Activated CD4-positive, alpha-beta T cell treated with anti-CD3 and anti-CD28 coated beads for 36 hours (primary cell): ENCODE measurements around the gene LIPG. TPM values are rescaled to one million over a fixed set of nuclear protein-coding genes. Genes with fewer than 3 reads are reported as not detected.
"Not testable (repeated sequence)": the region's sequence is repeated elsewhere in the genome, so short reads cannot be mapped to it uniquely, and the experiment has no call there.

ENCODE experiments used
- ATAC-seq: fragments of 200-7000 bp; cut with Tn5 transposase; one replicate; pipeline ENCODE4 v1.10.0; 2021; ENCODE audit warnings: mild to moderate bottlenecking, moderate library complexity
- CTCF ChIA-PET: fragments of 350-600 bp; sonication (Branson Sonifier 250); formaldehyde crosslinking; loops from one replicate; lab custom pipeline; 2021; ENCODE audit warnings: antibody characterized with exemption; lab: Charles Lee
- POLR2A ChIA-PET: fragments of 350-600 bp; sonication (Branson Sonifier 250); formaldehyde crosslinking; loops from one replicate; lab custom pipeline; 2021; ENCODE audit warnings: antibody characterized with exemption, inconsistent platforms; lab: Charles Lee
- DNase-seq: peaks from one replicate; pipeline ENCODE4 v3.0.0-alpha.2; 2020
- H3K27ac Mint-ChIP-seq: one replicate; pipeline ENCODE4 v1.8.0; 2021; ENCODE audit warnings: mixed read lengths
- H3K27me3 Mint-ChIP-seq: one replicate; pipeline ENCODE4 v1.8.0; 2021; ENCODE audit warnings: mixed read lengths
- H3K36me3 Mint-ChIP-seq: one replicate; pipeline ENCODE4 v1.8.0; 2021; ENCODE audit warnings: low read depth, mixed read lengths
- H3K4me1 Mint-ChIP-seq: one replicate; pipeline ENCODE4 v1.8.0; 2021; ENCODE audit warnings: mixed read lengths
- H3K4me3 Mint-ChIP-seq: one replicate; pipeline ENCODE4 v1.8.0; 2021; ENCODE audit warnings: mild to moderate bottlenecking, moderate library complexity, mixed read lengths
- H3K9me3 Mint-ChIP-seq: one replicate; pipeline ENCODE4 v1.8.0; 2021; ENCODE audit warnings: low read depth, mixed read lengths
- intact Hi-C, 2 experiments: fragments of 100-400 bp; cut with DNase I in 1 of 2; cut with micrococcal nuclease in 1 of 2; formaldehyde crosslinking; loops; one replicate each; pipeline versions ENCODE4 v1.14.2 to v1.15.1; 2022 to 2024; cut with DNase I, micrococcal nuclease
- total RNA-seq, 2 experiments: library from RNA; stranded (reverse); gene quantifications; one replicate each; pipeline ENCODE4 v1.2.3, GENCODE V29; 2021

LIPG gene
- total RNA-seq, result under 1 TPM; 0.71 to 0.79 TPM

- intact Hi-C loops, result loop anchor here (2.0 to 5.0 kb wide), 3 partner anchors 251 to 726 kb away; partner anchors contain the start of genes ACAA2 (in 1 of the 2) and CXXC1 (in 1 of the 2)
- no peaks in the 10 kb centered on the region for H3K36me3 Mint-ChIP-seq
- POLR2A ChIA-PET, result interaction anchor here (0.7 kb wide), 1 partner anchor 813 kb away, joined by 3 read pairs; no protein-coding TSS in a partner anchor
- peak within 1 kb of the TSS; percentile 49 for H3K27ac Mint-ChIP-seq
- H3K27me3 Mint-ChIP-seq, result peaks cover 59% of the 10 kb centered on the region
- DNase-seq (peak; percentile 79), ATAC-seq (peak; percentile 86)
- H3K9me3 Mint-ChIP-seq, result no peaks in the 10 kb centered on the region
- peaks cover 32% of the 10 kb centered on the region for H3K4me1 Mint-ChIP-seq
- CTCF ChIA-PET, result interaction anchor here (0.6 to 1.9 kb wide), 9 partner anchors 10 to 298 kb away, joined by 3 to 5 read pairs (median 3); no protein-coding TSS in a partner anchor
- H3K4me3 Mint-ChIP-seq, result peak within 1 kb of the TSS; percentile 63
Measured at GRCh38 chr18:49561289-49562193, at the start of gene LIPG. LIPG (plus strand) TSS chr18:49562057; CDS start chr18:49562309, 252 bp downstream.

DNA sequence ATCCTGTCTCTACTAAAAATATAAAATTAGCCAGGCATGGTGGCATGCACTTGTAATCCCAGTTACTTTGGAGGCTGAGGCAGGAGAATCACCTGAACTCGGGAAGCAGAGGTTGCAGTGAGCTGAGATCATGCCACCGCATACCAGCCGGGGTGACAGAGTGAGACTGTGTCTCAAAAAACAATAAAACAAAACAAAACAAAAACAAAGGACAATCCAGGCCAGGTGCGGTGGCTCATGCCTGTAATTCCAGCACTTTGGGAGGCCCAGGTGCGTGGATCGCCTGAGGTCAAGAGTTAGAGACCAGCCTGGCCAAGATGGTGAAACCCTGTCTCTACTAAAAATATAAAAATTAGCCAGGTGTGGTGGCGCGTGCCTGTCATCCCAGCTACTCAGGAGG, 49.0 kb upstream of the LIPG start:
- H3K27me3 Mint-ChIP-seq, DNase-seq, H3K36me3 Mint-ChIP-seq, H3K9me3 Mint-ChIP-seq, H3K4me1 Mint-ChIP-seq, POLR2A ChIA-PET, ATAC-seq, H3K4me3 Mint-ChIP-seq, H3K27ac Mint-ChIP-seq: not testable (repeated sequence)
- intact Hi-C loops, result loop anchor here (10.0 kb wide), 1 partner anchor 682 kb away; the partner anchor contains the start of gene MYO5B (in 2 of the 2)
- CTCF ChIA-PET, result interaction anchor here (10.7 kb wide), 1 partner anchor 348 kb away, joined by 107 read pairs; no protein-coding TSS in a partner anchor

DNA sequence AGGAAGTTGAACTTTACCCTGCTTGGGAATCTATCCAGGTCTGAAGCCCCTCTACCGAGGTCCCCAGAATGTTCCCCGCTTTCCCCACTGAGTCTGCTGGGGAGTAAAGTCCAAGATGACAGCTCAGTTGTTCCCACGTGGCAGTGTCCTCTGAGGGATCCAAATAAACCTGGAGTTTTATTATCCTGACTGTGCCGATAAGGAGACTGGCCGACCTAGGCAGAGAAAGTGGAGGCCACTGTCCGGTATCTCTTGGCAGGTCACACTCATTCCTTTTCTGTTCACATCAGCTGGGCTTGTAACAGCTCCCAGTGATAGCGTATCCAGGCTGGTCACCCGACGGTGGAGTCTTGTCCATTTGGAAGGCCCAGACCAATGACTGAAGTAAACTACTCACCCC, 47.3 kb upstream of the LIPG start:
- intact Hi-C loops, result loop anchor here (10.0 kb wide), 1 partner anchor 680 kb away; the partner anchor contains the start of gene MYO5B (in 2 of the 2)
- H3K4me1 Mint-ChIP-seq, result no peaks in the 10 kb centered on the region
- POLR2A ChIA-PET, result interaction anchor here (0.6 kb wide), 1 partner anchor 817 kb away, joined by 3 read pairs; no protein-coding TSS in a partner anchor
- ATAC-seq, result no peak
- DNase-seq, result no peak
- H3K36me3 Mint-ChIP-seq, result no peaks in the 10 kb centered on the region
- no peak overlapping the region for H3K4me3 Mint-ChIP-seq
- CTCF ChIA-PET, result interaction anchor here (1.0 to 10.7 kb wide), 4 partner anchors 13 to 387 kb away, joined by 3 to 107 read pairs (median 4); no protein-coding TSS in a partner anchor
- no peaks in the 10 kb centered on the region for H3K27me3 Mint-ChIP-seq
- H3K27ac Mint-ChIP-seq, result no peak overlapping the region
- no peaks in the 10 kb centered on the region for H3K9me3 Mint-ChIP-seq

DNA sequence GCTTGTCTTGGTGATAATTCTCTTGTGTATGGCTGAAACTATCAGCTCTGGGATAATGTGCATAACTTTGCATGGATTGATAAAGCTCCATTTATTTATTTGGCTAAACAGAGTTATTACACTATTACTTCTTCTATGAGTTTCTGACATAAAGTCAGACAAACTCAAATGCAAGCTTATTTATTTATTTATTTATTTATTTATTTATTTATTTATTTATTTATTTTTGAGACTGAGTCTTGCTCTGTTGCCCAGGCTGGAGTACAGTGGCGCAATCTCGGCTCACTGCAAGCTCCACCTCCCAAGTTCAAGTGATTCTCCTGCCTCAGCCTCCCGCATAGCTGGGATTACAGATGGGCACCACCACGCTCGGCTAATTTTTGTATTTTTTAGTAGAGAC, 46.9 kb upstream of the LIPG start:
- not testable (repeated sequence) for H3K36me3 Mint-ChIP-seq

GRCh38 chr18:49515516-49515915, 46.3 kb upstream of the LIPG start:
- DNase-seq (no peak), ATAC-seq (no peak)
- Mint-ChIP-seq H3K27me3 (no peaks in the 10 kb centered on the region), H3K9me3 (no peaks in the 10 kb centered on the region), H3K27ac (no peak overlapping the region), H3K36me3 (no peaks in the 10 kb centered on the region), H3K4me1 (no peaks in the 10 kb centered on the region), H3K4me3 (no peak overlapping the region)
- intact Hi-C loops, result loop anchor here (10.0 kb wide), 1 partner anchor 679 kb away; the partner anchor contains the start of gene MYO5B (in 2 of the 2)
- CTCF ChIA-PET, result interaction anchor here (10.7 kb wide), 1 partner anchor 345 kb away, joined by 107 read pairs; no protein-coding TSS in a partner anchor
- POLR2A ChIA-PET, result no interaction called here

More for the DNA sequence above, 46.9 kb upstream of the LIPG start:
- intact Hi-C loops, result loop anchor here (10.0 kb wide), 1 partner anchor 680 kb away; the partner anchor contains the start of gene MYO5B (in 2 of the 2)
- H3K4me3 Mint-ChIP-seq, DNase-seq, POLR2A ChIA-PET, ATAC-seq, H3K27ac Mint-ChIP-seq, H3K4me1 Mint-ChIP-seq, H3K9me3 Mint-ChIP-seq, H3K27me3 Mint-ChIP-seq: not testable (repeated sequence)
- CTCF ChIA-PET, result interaction anchor here (1.0 to 10.7 kb wide), 3 partner anchors 12 to 387 kb away, joined by 3 to 107 read pairs (median 4); no protein-coding TSS in a partner anchor

- H3K9me3 Mint-ChIP-seq, result no peaks in the 10 kb centered on the region
- POLR2A ChIA-PET, result no interaction called here
- H3K36me3 Mint-ChIP-seq, result no peaks in the 10 kb centered on the region
- intact Hi-C loops, result loop anchor here (10.0 kb wide), 1 partner anchor 677 kb away; the partner anchor contains the start of gene MYO5B (in 2 of the 2)
- H3K27ac Mint-ChIP-seq, result no peak overlapping the region
- CTCF ChIA-PET, result no interaction called here
- H3K4me1 Mint-ChIP-seq, result no peaks in the 10 kb centered on the region
- H3K4me3 Mint-ChIP-seq, result no peak overlapping the region
- H3K27me3 Mint-ChIP-seq, result no peaks in the 10 kb centered on the region
- ATAC-seq (no peak), DNase-seq (no peak)
Measured at GRCh38 chr18:49517483-49517882, 44.4 kb upstream of the LIPG start.

DNA sequence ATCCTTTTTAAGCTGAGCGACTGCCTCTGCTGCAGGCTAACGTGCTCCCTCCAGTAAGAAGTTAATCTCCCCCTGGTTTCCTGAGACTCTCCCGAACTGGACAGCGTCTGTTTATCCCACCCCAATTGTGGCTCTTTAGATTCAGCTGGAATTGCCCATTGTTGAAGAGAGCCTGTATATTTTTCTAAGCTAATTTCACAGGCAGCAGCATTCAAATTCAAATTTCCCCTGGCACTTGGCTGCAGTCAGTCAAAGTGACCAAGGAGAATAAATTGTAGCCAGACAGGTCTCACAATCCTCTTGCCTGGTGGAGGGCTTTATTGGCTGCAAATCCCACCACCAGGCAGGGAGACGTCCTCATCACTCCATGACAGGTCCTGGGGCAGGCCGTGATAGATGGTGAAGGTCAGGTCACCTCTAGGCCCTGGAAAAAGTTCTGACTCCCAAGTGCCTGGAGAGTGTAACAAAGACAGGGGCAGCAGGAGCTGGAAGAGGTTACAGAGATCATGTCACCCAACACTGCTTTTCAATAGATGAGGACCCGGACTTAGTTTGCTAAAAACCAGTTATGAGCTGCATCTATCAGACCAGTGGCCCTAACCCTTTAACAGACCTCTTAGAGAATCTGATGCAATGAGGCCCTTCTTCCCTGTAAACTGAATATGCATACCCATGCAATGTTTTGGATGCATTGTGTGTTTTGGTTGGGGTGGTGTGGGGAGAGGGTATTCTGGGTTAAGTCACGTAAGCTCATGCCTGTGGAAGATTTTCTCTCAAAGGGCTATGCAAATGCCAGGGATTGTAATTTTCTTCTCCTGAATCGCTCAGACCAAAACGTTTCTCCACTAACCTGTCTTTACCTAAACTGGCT, 42.5 kb upstream of the LIPG start:
- Mint-ChIP-seq H3K4me3 (no peak overlapping the region), H3K27ac (no peak overlapping the region), H3K36me3 (no peaks in the 10 kb centered on the region), H3K9me3 (no peaks in the 10 kb centered on the region), H3K27me3 (no peaks in the 10 kb centered on the region), H3K4me1 (no peaks in the 10 kb centered on the region)
- DNase-seq (no peak), ATAC-seq (no peak)
- CTCF ChIA-PET, result interaction anchor here (0.6 kb wide), 1 partner anchor 11 kb away, joined by 3 read pairs; no protein-coding TSS in a partner anchor
- intact Hi-C loops, result loop anchor here (10.0 kb wide), 1 partner anchor 675 kb away; the partner anchor contains the start of gene MYO5B (in 2 of the 2)
- POLR2A ChIA-PET, result no interaction called here

- H3K9me3 Mint-ChIP-seq, result no peaks in the 10 kb centered on the region
- ChIA-PET CTCF (interaction anchor here (0.6 kb wide), 1 partner anchor 1622 kb away, joined by 3 read pairs; no protein-coding TSS in a partner anchor), POLR2A (no interaction called here)
- intact Hi-C loops, result no loop called here
- no peaks in the 10 kb centered on the region for H3K27me3 Mint-ChIP-seq
- no peak for DNase-seq
- no peak overlapping the region for H3K4me3 Mint-ChIP-seq
- no peak overlapping the region for H3K27ac Mint-ChIP-seq
- no peak for ATAC-seq
- H3K36me3 Mint-ChIP-seq, result no peaks in the 10 kb centered on the region
- no peaks in the 10 kb centered on the region for H3K4me1 Mint-ChIP-seq
Measured at GRCh38 chr18:49520661-49521145, 41.2 kb upstream of the LIPG start.

DNA sequence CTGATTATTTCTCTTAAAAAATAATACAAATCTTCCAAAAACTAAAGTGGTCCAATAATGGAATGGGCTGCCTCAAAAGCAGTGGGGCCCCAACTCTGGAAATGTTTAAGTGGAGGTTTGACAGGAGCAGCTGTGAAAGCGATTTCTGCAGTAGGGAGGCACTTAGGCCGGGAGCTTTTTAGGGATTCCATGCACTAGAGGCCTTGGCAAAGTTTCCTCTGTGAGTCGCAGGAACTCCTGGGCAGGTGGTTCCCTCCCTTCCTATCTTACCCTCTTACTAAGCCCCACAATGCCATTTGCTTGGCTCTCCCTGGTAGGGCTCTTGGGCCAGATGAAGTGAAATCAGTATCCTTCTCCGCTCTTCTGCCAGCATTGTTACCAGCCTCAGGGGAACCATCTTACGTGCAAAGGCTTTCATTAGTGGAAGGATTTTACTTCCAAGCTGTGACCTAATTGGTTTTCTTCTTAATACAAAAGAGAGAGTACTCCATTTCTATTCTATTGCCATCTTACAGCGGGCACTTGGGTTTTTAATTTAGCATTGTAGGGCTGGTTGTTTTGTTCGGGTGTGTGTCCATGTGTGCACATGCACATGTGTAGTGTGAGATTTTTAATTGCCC, 40.5 kb upstream of the LIPG start:
- no peaks in the 10 kb centered on the region for H3K4me1 Mint-ChIP-seq
- ATAC-seq (no peak), DNase-seq (no peak)
- intact Hi-C loops, result no loop called here
- CTCF ChIA-PET, result interaction anchor here (0.6 to 0.9 kb wide), 2 partner anchors 13 to 1622 kb away, joined by 3 read pairs; no protein-coding TSS in a partner anchor
- H3K27me3 Mint-ChIP-seq, result no peaks in the 10 kb centered on the region
- no peak overlapping the region for H3K4me3 Mint-ChIP-seq
- H3K27ac Mint-ChIP-seq, result no peak overlapping the region
- POLR2A ChIA-PET, result no interaction called here
- H3K9me3 Mint-ChIP-seq, result no peaks in the 10 kb centered on the region
- no peaks in the 10 kb centered on the region for H3K36me3 Mint-ChIP-seq

DNA sequence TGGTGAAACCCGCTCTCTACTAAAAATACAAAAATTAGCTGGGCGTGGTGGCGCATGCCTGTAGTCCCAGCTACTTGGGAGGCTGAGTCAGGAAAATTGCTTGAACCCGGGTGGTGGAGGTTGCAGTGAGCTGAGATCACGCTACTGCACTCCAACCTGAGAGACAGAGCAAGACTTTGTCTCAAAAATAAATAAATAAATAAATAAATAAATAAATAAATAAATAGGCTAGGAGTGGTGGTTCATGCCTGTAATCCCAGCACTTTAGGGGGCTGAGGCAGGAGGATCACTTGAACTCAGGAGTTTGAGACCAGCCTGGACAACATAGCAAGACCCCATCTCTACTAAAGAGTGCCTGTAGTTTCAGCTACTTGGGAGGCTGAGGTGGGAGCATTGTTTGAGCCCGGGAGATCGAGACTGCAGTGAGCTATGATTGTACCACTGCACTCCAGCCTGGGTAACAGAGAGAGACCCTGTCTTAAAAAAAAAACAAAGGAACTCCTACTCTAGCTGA, 38.2 kb upstream of the LIPG start:
- CTCF ChIA-PET, result interaction anchor here (0.6 kb wide), 1 partner anchor 870 kb away, joined by 3 read pairs; no protein-coding TSS in a partner anchor
- H3K27me3 Mint-ChIP-seq, DNase-seq, H3K9me3 Mint-ChIP-seq, H3K27ac Mint-ChIP-seq, H3K4me1 Mint-ChIP-seq, ATAC-seq, POLR2A ChIA-PET, H3K36me3 Mint-ChIP-seq, H3K4me3 Mint-ChIP-seq, intact Hi-C loops: not testable (repeated sequence)
